Measurements from ENCODE around the gene GCSAML. TPM values are rescaled to one million over a fixed set of nuclear protein-coding genes. Genes with fewer than 3 reads are reported as not detected.

Gene GCSAML
- total and polyA plus RNA-seq, 2 of the 4 experiments (the other 2 are of a cell fraction): not detected

DNA sequence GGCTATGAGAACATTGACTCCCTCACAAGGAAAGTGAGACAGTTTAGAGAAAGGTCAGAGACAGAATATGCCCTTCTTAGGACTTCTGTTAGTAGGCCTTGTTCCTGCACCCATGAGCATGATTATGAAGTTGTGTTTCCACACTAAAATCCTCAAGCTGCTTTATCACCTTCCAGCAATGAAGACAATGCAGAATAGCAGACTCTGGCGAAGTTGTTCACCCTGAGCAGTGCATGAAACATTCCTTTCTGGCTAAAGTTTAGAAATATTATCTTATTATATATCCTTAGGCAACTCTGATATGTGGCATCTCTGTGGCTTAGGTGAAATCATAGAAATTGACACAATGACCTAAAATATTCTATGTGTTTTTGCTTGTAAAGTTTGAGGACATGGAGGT lies 25.3 kb downstream of the GCSAML start:
- POLR2A ChIA-PET (ENCODE audit: unreplicated experiment): no interaction called here
- TF ChIP-seq POLR2A (IDR thresholded peaks at IDR 0.05; ENCODE audit: low read depth, low read length) (no peak), MAZ (IDR thresholded peaks at IDR 0.05; ENCODE audit: borderline replicate concordance, low read depth, low read length) (no peak), FOS (IDR thresholded peaks at IDR 0.05; ENCODE audit: low read depth, low read length) (no peak), CHD1 (IDR thresholded peaks at IDR 0.05; ENCODE audit: low read depth, low read length) (no peak), BHLHE40 (IDR thresholded peaks at IDR 0.05; ENCODE audit: low read depth, low read length) (no peak)
- TF ChIP-seq, protein P1, sequence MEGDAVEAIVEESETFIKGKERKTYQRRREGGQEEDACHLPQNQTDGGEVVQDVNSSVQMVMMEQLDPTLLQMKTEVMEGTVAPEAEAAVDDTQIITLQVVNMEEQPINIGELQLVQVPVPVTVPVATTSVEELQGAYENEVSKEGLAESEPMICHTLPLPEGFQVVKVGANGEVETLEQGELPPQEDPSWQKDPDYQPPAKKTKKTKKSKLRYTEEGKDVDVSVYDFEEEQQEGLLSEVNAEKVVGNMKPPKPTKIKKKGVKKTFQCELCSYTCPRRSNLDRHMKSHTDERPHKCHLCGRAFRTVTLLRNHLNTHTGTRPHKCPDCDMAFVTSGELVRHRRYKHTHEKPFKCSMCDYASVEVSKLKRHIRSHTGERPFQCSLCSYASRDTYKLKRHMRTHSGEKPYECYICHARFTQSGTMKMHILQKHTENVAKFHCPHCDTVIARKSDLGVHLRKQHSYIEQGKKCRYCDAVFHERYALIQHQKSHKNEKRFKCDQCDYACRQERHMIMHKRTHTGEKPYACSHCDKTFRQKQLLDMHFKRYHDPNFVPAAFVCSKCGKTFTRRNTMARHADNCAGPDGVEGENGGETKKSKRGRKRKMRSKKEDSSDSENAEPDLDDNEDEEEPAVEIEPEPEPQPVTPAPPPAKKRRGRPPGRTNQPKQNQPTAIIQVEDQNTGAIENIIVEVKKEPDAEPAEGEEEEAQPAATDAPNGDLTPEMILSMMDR (conservative IDR thresholded peaks at IDR 0.05; ENCODE audit: low read depth, low read length): no peak
- TF ChIP-seq, protein P2, sequence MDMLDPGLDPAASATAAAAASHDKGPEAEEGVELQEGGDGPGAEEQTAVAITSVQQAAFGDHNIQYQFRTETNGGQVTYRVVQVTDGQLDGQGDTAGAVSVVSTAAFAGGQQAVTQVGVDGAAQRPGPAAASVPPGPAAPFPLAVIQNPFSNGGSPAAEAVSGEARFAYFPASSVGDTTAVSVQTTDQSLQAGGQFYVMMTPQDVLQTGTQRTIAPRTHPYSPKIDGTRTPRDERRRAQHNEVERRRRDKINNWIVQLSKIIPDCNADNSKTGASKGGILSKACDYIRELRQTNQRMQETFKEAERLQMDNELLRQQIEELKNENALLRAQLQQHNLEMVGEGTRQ (IDR thresholded peaks at IDR 0.05; ENCODE audit: low read depth, low read length): no peak

More for the DNA sequence above, 25.3 kb downstream of the GCSAML start:
- H3K23ac ChIP-seq (ENCODE audit: low read depth, low read length): no peak overlapping the region
- H3K4ac ChIP-seq (ENCODE audit: low read depth, low read length): no peak overlapping the region
- no peak overlapping the region for H2BK5ac ChIP-seq (ENCODE audit: low read depth, low read length, poor library complexity, severe bottlenecking)
- no peaks in the 10 kb centered on the region for H3K9me1 ChIP-seq (ENCODE audit: insufficient read depth, low read length)
- no peak overlapping the region for H4K5ac ChIP-seq (ENCODE audit: low read depth, low read length)
- in situ Hi-C loops (cut with MboI; ENCODE audit: low sequenced_read_pairs) (no loop called here), intact Hi-C loops (cut with micrococcal nuclease) (no loop called here), dilution Hi-C loops (cut with HindIII; ENCODE audit: low sequenced_read_pairs, unreplicated experiment) (no loop called here)
- H3K4me2 ChIP-seq (ENCODE audit: low read depth, low read length): no peak overlapping the region
- no peak overlapping the region for H2AFZ ChIP-seq (replicated peaks; ENCODE audit: low read length, poor library complexity)
- H2BK20ac ChIP-seq (ENCODE audit: low read depth, low read length): no peak overlapping the region
- no peak overlapping the region for H3K18ac ChIP-seq (ENCODE audit: low read depth, low read length)
- no TSS peak for BruUV-seq (replicated peaks)
- no peak for ATAC-seq (ENCODE audit: low read depth)
- WGBS, 2 experiments (ENCODE audit: extremely low coverage in 2 of 2, insufficient read length in 1 of 2): no CpG with 5 or more reads among the region's 1 CpG
- no peak overlapping the region for H3K9ac ChIP-seq (ENCODE audit: low read depth, low read length)
- no peak overlapping the region for H3K14ac ChIP-seq (replicated peaks; ENCODE audit: low read depth, low read length)
- DNase-seq: no peak
- H3K36me3 ChIP-seq (ENCODE audit: control insufficient read depth, insufficient read depth, low read length): no peaks in the 10 kb centered on the region
- H3K4me1 ChIP-seq (ENCODE audit: control insufficient read depth, insufficient read depth, low read length): no peaks in the 10 kb centered on the region
- H3K4me3 ChIP-seq (ENCODE audit: insufficient read depth, low read depth, low read length): no peak overlapping the region
- CTCF ChIA-PET: no interaction called here
- H3K9me3 ChIP-seq (ENCODE audit: control insufficient read depth, insufficient read depth, low read length): peaks cover 11% of the 10 kb centered on the region
- no peaks in the 10 kb centered on the region for H3K79me1 ChIP-seq (ENCODE audit: low read depth in 1 of 2, low read length in 2 of 2)
- H3K27me3 ChIP-seq (ENCODE audit: control insufficient read depth, insufficient read depth, low read length): no peaks in the 10 kb centered on the region
- no peak overlapping the region for H3K56ac ChIP-seq (ENCODE audit: extremely low read depth, insufficient read depth, low read length)
- H4K91ac ChIP-seq (ENCODE audit: insufficient read depth, low read depth, low read length): no peak overlapping the region
- H2AK9ac ChIP-seq (replicated peaks; ENCODE audit: low read depth, low read length, poor library complexity): no peak overlapping the region
- no peaks in the 10 kb centered on the region for H4K20me1 ChIP-seq (ENCODE audit: insufficient read depth, low read length)
- H2BK15ac ChIP-seq (ENCODE audit: low read depth, low read length): no peak overlapping the region
- H4K8ac ChIP-seq (ENCODE audit: low read depth in 2 of 2, low read length in 2 of 2): no peak overlapping the region
- H3K27ac ChIP-seq (ENCODE audit: insufficient read depth, low read length): no peak overlapping the region
- no peak overlapping the region for H2AK5ac ChIP-seq (ENCODE audit: low read depth, low read length)
- H2BK120ac ChIP-seq (ENCODE audit: low read depth, low read length): no peak overlapping the region
